DMS53 treated with DMSO at 0.1 percent for 48 hours (cell line): Measurements from ENCODE around the gene KCNAB1.
A peak's percentile ranks its signal among the peaks of the same experiment; 100 is the strongest.

Experiments used
- DNase-seq: peaks from one replicate; lab custom pipeline; 2025; ENCODE audit not compliant: unreplicated experiment; lab: John Stamatoyannopoulos, UW

KCNAB1 gene

GRCh38 chr3:156483002-156483401 is 362.6 kb downstream of the KCNAB1 start:
- no peak for DNase-seq

GRCh38 chr3:156483426-156483825 is 363.0 kb downstream of the KCNAB1 start:
- DNase-seq = no peak

GRCh38 chr3:156483961-156484787 is 363.8 kb downstream of the KCNAB1 start:
- peak; percentile 1 for DNase-seq

- DNase-seq = no peak
Observed at GRCh38 chr3:156488767-156489166, 368.4 kb downstream of the KCNAB1 start.

- no peak for DNase-seq
Observed at GRCh38 chr3:156489462-156489911, 369.1 kb downstream of the KCNAB1 start.

GRCh38 chr3:156491192-156491591 is 370.8 kb downstream of the KCNAB1 start:
- DNase-seq = no peak

GRCh38 chr3:156492801-156493261 is 372.5 kb downstream of the KCNAB1 start:
- no peak for DNase-seq

GRCh38 chr3:156493887-156494286 is 373.5 kb downstream of the KCNAB1 start:
- DNase-seq = no peak

- DNase-seq = no peak
Observed at GRCh38 chr3:156495816-156496215, 375.4 kb downstream of the KCNAB1 start.

- no peak for DNase-seq
Observed at GRCh38 chr3:156497326-156497725, 376.9 kb downstream of the KCNAB1 start.

GRCh38 chr3:156498307-156498706 is 377.9 kb downstream of the KCNAB1 start:
- no peak for DNase-seq

GRCh38 chr3:156507285-156507684 is 386.9 kb downstream of the KCNAB1 start:
- no peak for DNase-seq

- DNase-seq = peak; percentile 45
Observed at GRCh38 chr3:156509189-156510174, 389.1 kb downstream of the KCNAB1 start.

GRCh38 chr3:156511987-156512677 is 391.8 kb downstream of the KCNAB1 start:
- DNase-seq = no peak

- peak; percentile 63 for DNase-seq
Observed at GRCh38 chr3:156513619-156514018, 393.2 kb downstream of the KCNAB1 start.

- no peak for DNase-seq
Observed at GRCh38 chr3:156516284-156516683, 395.9 kb downstream of the KCNAB1 start.

- no peak for DNase-seq
Observed at GRCh38 chr3:156516961-156517360, 396.6 kb downstream of the KCNAB1 start.

- DNase-seq = no peak
Observed at GRCh38 chr3:156518726-156519125, 398.3 kb downstream of the KCNAB1 start.

GRCh38 chr3:156519758-156520162 is 399.4 kb downstream of the KCNAB1 start:
- no peak for DNase-seq

GRCh38 chr3:156522673-156523072 is 402.3 kb downstream of the KCNAB1 start:
- no peak for DNase-seq

- DNase-seq = no peak
Observed at GRCh38 chr3:156525808-156526207, 405.4 kb downstream of the KCNAB1 start.
